ENCODE results near the gene GALR3. TPM values are rescaled to one million over a fixed set of nuclear protein-coding genes. Genes with fewer than 3 reads are reported as not detected.

Gene GALR3
- total and polyA plus RNA-seq, 2 donors (not counting 1 experiment from before 2014, with no cell fraction given), result not detected

GRCh38 chr22:37854946-37855345 is 31.8 kb downstream of the GALR3 start:
- no peak overlapping the region for H3K27ac ChIP-seq (ENCODE audit: insufficient read depth, low read length)
- H3K4me3 ChIP-seq (replicated peaks in 1 of 4; ENCODE audit: control extremely low read depth in 1 of 4, insufficient read depth in 1 of 4, low read depth in 3 of 4, low read length in 4 of 4), result no peak overlapping the region
- H3K9ac ChIP-seq (ENCODE audit: insufficient read depth, low read length), result no peak overlapping the region
- H3K4me1 ChIP-seq (ENCODE audit: control insufficient read depth, extremely low read depth, insufficient read depth, low read length), result no peaks in the 10 kb centered on the region
- TF ChIP-seq EZH2 (IDR thresholded peaks at IDR 0.05; ENCODE audit: low read length, missing control alignments), result no peak
- TF ChIP-seq, protein P1, sequence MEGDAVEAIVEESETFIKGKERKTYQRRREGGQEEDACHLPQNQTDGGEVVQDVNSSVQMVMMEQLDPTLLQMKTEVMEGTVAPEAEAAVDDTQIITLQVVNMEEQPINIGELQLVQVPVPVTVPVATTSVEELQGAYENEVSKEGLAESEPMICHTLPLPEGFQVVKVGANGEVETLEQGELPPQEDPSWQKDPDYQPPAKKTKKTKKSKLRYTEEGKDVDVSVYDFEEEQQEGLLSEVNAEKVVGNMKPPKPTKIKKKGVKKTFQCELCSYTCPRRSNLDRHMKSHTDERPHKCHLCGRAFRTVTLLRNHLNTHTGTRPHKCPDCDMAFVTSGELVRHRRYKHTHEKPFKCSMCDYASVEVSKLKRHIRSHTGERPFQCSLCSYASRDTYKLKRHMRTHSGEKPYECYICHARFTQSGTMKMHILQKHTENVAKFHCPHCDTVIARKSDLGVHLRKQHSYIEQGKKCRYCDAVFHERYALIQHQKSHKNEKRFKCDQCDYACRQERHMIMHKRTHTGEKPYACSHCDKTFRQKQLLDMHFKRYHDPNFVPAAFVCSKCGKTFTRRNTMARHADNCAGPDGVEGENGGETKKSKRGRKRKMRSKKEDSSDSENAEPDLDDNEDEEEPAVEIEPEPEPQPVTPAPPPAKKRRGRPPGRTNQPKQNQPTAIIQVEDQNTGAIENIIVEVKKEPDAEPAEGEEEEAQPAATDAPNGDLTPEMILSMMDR (conservative IDR thresholded peaks at IDR 0.05 in 1 of 2, IDR thresholded peaks at IDR 0.05 in 1 of 2; ENCODE audit: low read depth in 1 of 2, low read length in 2 of 2), result no peak
- peaks cover 19% of the 10 kb centered on the region for H3K36me3 ChIP-seq (ENCODE audit: control insufficient read depth, insufficient read depth, low read length)
- H4K20me1 ChIP-seq (ENCODE audit: control insufficient read depth, extremely low read depth, insufficient read depth, low read length), result no peaks in the 10 kb centered on the region
- no peak overlapping the region for H3K4me2 ChIP-seq (ENCODE audit: extremely low read depth, insufficient read depth, low read length)
- H3K79me2 ChIP-seq (ENCODE audit: control insufficient read depth, insufficient read depth, low read length), result peaks cover 36% of the 10 kb centered on the region
- no peaks in the 10 kb centered on the region for H3K27me3 ChIP-seq (ENCODE audit: control insufficient read depth, insufficient read depth, low read length)
- H3K9me3 ChIP-seq (ENCODE audit: control insufficient read depth, insufficient read depth, low read depth, low read length), result no peaks in the 10 kb centered on the region
- DNase-seq (ENCODE audit: low read depth in 2 of 2), result no peak
- H2AFZ ChIP-seq (ENCODE audit: low read length), result no peak overlapping the region

DNA sequence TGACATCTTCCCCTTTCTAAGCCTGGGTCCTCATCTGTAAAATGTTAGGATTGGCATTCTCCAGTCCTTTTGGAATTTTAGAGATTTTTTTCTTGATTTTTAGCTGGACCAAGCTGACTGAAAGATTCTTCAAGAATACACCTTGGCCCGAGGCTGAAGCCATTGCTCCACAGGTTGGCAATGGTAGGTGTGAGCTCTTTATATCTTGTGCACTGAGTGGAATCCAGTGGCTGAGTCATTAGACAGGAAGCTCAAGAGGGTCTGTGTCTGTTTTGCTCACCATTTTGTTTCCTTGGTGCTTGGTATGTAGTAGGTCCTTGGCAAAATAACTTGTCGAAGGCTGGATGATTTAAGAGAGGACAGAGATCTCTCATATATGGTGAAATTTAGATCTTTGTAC is 32.3 kb downstream of the GALR3 start:
- peak in 1 of 2 donors; percentile 21 for DNase-seq (ENCODE audit: low read depth in 2 of 2)
- Histone ChIP-seq H3K4me3 (replicated peaks in 1 of 4; ENCODE audit: control extremely low read depth in 1 of 4, insufficient read depth in 1 of 4, low read depth in 3 of 4, low read length in 4 of 4) (no peak overlapping the region), H3K27me3 (ENCODE audit: control insufficient read depth, insufficient read depth, low read length) (no peaks in the 10 kb centered on the region), H3K79me2 (ENCODE audit: control insufficient read depth, insufficient read depth, low read length) (peaks cover 31% of the 10 kb centered on the region), H3K9ac (ENCODE audit: insufficient read depth, low read length) (no peak overlapping the region), H3K36me3 (ENCODE audit: control insufficient read depth, insufficient read depth, low read length) (peaks cover 19% of the 10 kb centered on the region), H3K4me2 (ENCODE audit: extremely low read depth, insufficient read depth, low read length) (no peak overlapping the region), H2AFZ (ENCODE audit: low read length) (no peak overlapping the region), H3K4me1 (ENCODE audit: control insufficient read depth, extremely low read depth, insufficient read depth, low read length) (no peaks in the 10 kb centered on the region), H4K20me1 (ENCODE audit: control insufficient read depth, extremely low read depth, insufficient read depth, low read length) (no peaks in the 10 kb centered on the region), H3K9me3 (ENCODE audit: control insufficient read depth, insufficient read depth, low read depth, low read length) (no peaks in the 10 kb centered on the region), H3K27ac (ENCODE audit: insufficient read depth, low read length) (no peak overlapping the region)
- no peak for TF ChIP-seq EZH2 (IDR thresholded peaks at IDR 0.05; ENCODE audit: low read length, missing control alignments)
- TF ChIP-seq, protein P1 (conservative IDR thresholded peaks at IDR 0.05 in 1 of 2, IDR thresholded peaks at IDR 0.05 in 1 of 2; ENCODE audit: low read depth in 1 of 2, low read length in 2 of 2), result no peak

DNA sequence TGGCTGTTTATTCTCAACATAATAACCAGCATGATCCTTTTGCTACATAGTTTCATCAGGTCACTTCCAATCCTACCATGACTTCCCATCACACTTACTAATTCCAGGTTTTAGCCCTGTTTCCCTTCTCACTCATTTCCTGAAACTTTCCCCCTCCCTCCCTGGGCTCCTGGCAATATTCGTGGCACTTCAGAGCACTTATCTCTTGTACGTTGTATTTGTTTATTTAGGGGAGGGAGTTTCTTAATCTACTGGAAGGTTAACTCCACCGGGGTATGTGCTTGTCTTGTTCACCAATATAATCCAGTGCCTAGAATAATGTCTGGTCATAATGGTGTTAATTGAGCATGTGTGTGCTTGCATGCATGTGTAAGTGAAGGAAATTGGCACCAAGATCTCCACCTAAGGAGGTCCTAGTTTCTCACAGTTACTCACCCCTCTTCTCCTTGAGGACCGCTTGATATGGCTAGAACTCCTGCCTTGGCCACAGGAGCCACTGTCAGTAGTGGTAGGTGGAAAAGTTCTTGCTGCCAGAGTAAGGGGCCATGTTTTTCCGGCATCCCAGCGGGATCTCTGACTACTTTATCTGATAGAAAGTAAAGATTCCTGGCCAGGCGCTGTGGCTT is 37.7 kb downstream of the GALR3 start:
- Histone ChIP-seq H3K4me3 (replicated peaks in 1 of 4; ENCODE audit: control extremely low read depth in 1 of 4, insufficient read depth in 1 of 4, low read depth in 3 of 4, low read length in 4 of 4) (no peak overlapping the region), H3K9me3 (ENCODE audit: control insufficient read depth, insufficient read depth, low read depth, low read length) (no peaks in the 10 kb centered on the region), H3K9ac (ENCODE audit: insufficient read depth, low read length) (no peak overlapping the region), H3K36me3 (ENCODE audit: control insufficient read depth, insufficient read depth, low read length) (peaks cover 22% of the 10 kb centered on the region), H3K27me3 (ENCODE audit: control insufficient read depth, insufficient read depth, low read length) (no peaks in the 10 kb centered on the region), H3K4me2 (ENCODE audit: extremely low read depth, insufficient read depth, low read length) (no peak overlapping the region), H3K4me1 (ENCODE audit: control insufficient read depth, extremely low read depth, insufficient read depth, low read length) (no peaks in the 10 kb centered on the region), H3K27ac (ENCODE audit: insufficient read depth, low read length) (no peak overlapping the region), H4K20me1 (ENCODE audit: control insufficient read depth, extremely low read depth, insufficient read depth, low read length) (no peaks in the 10 kb centered on the region), H2AFZ (ENCODE audit: low read length) (no peak overlapping the region), H3K79me2 (ENCODE audit: control insufficient read depth, insufficient read depth, low read length) (peaks cover 5% of the 10 kb centered on the region)
- no peak for DNase-seq (ENCODE audit: low read depth in 2 of 2)
- TF ChIP-seq, protein P1 (conservative IDR thresholded peaks at IDR 0.05 in 1 of 2, IDR thresholded peaks at IDR 0.05 in 1 of 2; ENCODE audit: low read depth in 1 of 2, low read length in 2 of 2), result no peak
- no peak for TF ChIP-seq EZH2 (IDR thresholded peaks at IDR 0.05; ENCODE audit: low read length, missing control alignments)

Measured in fibroblast of lung (primary cell).